WERI-Rb-1 (cell line): ENCODE data around the gene ARHGEF18.

Experiments
- DNase-seq: peaks from one replicate; pipeline ENCODE4 v3.0.0-alpha.2; 2020
- H3K27ac ChIP-seq: fragments of 250-450 bp; sonication (Bioruptor Pico); 2 replicates; pipeline ENCODE4 v1.5.1; 2020; ENCODE audit warnings: mild to moderate bottlenecking, moderate library complexity
- H3K27me3 ChIP-seq: fragments of 250-450 bp; sonication (Bioruptor Pico); 2 replicates; pipeline ENCODE4 v1.5.1; 2021; ENCODE audit warnings: mild to moderate bottlenecking, low read depth, moderate library complexity; ENCODE audit not compliant: insufficient read depth, severe bottlenecking
- H3K36me3 ChIP-seq: fragments of 250-450 bp; sonication (Bioruptor Pico); 2 replicates; pipeline ENCODE4 v1.5.1; 2020; ENCODE audit warnings: mild to moderate bottlenecking, moderate library complexity
- H3K4me3 ChIP-seq: 2 replicates; pipeline ENCODE4 v1.5.1; 2011; ENCODE audit warnings: low read depth, mild to moderate bottlenecking, control low read depth, low read length
- H3K9me3 ChIP-seq: fragments of 250-450 bp; sonication (Bioruptor Pico); 2 replicates; pipeline ENCODE4 v1.5.1; 2021; ENCODE audit warnings: mild to moderate bottlenecking, moderate library complexity; ENCODE audit not compliant: severe bottlenecking
- TF ChIP-seq, protein P1 (sequence below): IDR thresholded peaks from 2 replicates; pipeline ENCODE4 v1.5.1; 2011; ENCODE audit warnings: low read depth, mild to moderate bottlenecking, control low read depth, inconsistent platforms, low read length

Gene ARHGEF18

GRCh38 chr19:7393459-7393858, 44.7 kb downstream of the ARHGEF18 start:
- no peak overlapping the region for H3K4me3 ChIP-seq
- no peaks in the 10 kb centered on the region for H3K9me3 ChIP-seq
- no peak overlapping the region for H3K27ac ChIP-seq
- DNase-seq: no peak
- no peaks in the 10 kb centered on the region for H3K36me3 ChIP-seq
- no peaks in the 10 kb centered on the region for H3K27me3 ChIP-seq
- TF ChIP-seq, protein P1, sequence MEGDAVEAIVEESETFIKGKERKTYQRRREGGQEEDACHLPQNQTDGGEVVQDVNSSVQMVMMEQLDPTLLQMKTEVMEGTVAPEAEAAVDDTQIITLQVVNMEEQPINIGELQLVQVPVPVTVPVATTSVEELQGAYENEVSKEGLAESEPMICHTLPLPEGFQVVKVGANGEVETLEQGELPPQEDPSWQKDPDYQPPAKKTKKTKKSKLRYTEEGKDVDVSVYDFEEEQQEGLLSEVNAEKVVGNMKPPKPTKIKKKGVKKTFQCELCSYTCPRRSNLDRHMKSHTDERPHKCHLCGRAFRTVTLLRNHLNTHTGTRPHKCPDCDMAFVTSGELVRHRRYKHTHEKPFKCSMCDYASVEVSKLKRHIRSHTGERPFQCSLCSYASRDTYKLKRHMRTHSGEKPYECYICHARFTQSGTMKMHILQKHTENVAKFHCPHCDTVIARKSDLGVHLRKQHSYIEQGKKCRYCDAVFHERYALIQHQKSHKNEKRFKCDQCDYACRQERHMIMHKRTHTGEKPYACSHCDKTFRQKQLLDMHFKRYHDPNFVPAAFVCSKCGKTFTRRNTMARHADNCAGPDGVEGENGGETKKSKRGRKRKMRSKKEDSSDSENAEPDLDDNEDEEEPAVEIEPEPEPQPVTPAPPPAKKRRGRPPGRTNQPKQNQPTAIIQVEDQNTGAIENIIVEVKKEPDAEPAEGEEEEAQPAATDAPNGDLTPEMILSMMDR: no peak

DNA sequence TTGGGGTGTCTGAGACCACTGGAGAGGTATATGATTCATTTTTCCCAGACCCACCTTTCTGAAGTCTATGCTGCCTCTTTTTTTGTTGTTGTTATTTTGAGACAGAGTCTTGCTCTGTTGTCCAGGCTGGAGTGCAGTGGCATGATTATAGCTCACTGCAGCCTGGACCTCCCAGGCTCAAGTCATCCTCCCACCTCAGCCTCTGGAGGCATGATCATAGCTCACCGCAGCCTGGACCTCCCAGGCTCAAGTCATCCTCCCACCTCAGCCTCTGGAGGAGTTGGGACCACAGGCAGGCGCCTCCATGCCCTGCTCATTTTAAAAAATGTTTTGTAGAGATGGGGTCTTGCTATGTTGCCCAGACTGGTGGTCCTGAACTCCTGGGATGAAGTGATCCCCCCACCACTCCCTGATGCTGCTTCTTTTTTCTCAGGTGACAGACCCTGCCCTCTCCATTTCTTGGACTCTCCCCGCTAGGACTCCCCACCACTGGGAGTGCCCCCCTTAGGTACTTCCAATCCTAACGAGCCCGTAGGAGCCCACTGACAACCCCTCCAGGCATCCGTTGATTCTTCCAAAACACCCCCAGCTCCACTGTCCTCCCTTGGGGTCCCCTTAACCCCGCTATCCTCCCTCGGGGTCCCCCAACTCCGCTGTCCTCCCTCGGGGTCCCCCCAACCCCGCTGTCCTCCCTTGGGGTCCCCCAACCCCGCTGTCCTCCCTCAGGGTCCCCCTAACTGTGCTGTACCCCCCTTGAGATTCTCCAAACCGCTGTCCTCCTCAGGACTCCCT, 45.4 kb downstream of the ARHGEF18 start:
- Histone ChIP-seq H3K4me3 (peak overlapping the region; percentile 83), H3K27me3 (no peaks in the 10 kb centered on the region), H3K36me3 (no peaks in the 10 kb centered on the region), H3K9me3 (no peaks in the 10 kb centered on the region), H3K27ac (peak overlapping the region; percentile 77; the same call in 1 of the 2 replicates)
- no peak for DNase-seq
- TF ChIP-seq, protein P1: no peak

GRCh38 chr19:7394731-7395359, 46.1 kb downstream of the ARHGEF18 start:
- Histone ChIP-seq H3K9me3 (no peaks in the 10 kb centered on the region), H3K27ac (peak overlapping the region; percentile 77), H3K4me3 (peak overlapping the region; percentile 83), H3K36me3 (no peaks in the 10 kb centered on the region), H3K27me3 (no peaks in the 10 kb centered on the region)
- TF ChIP-seq, protein P1: no peak
- peak; percentile 85 for DNase-seq

GRCh38 chr19:7395360-7396066, 46.8 kb downstream of the ARHGEF18 start:
- Histone ChIP-seq H3K9me3 (no peaks in the 10 kb centered on the region), H3K36me3 (no peaks in the 10 kb centered on the region), H3K27ac (peak overlapping the region; percentile 77), H3K27me3 (no peaks in the 10 kb centered on the region), H3K4me3 (peak overlapping the region; percentile 83)
- no peak for DNase-seq
- TF ChIP-seq, protein P1: no peak

- Histone ChIP-seq H3K9me3 (no peaks in the 10 kb centered on the region), H3K27me3 (no peaks in the 10 kb centered on the region), H3K36me3 (no peaks in the 10 kb centered on the region), H3K27ac (no peak overlapping the region), H3K4me3 (no peak overlapping the region)
- TF ChIP-seq, protein P1: no peak
- DNase-seq: no peak
Observed at GRCh38 chr19:7397687-7398086, 49.0 kb downstream of the ARHGEF18 start.
